ENCODE results near the gene LSMEM2.
"Not testable (repeated sequence)": the region's sequence is repeated elsewhere in the genome, so short reads cannot be mapped to it uniquely, and the experiment has no call there.

LSMEM2 gene

DNA sequence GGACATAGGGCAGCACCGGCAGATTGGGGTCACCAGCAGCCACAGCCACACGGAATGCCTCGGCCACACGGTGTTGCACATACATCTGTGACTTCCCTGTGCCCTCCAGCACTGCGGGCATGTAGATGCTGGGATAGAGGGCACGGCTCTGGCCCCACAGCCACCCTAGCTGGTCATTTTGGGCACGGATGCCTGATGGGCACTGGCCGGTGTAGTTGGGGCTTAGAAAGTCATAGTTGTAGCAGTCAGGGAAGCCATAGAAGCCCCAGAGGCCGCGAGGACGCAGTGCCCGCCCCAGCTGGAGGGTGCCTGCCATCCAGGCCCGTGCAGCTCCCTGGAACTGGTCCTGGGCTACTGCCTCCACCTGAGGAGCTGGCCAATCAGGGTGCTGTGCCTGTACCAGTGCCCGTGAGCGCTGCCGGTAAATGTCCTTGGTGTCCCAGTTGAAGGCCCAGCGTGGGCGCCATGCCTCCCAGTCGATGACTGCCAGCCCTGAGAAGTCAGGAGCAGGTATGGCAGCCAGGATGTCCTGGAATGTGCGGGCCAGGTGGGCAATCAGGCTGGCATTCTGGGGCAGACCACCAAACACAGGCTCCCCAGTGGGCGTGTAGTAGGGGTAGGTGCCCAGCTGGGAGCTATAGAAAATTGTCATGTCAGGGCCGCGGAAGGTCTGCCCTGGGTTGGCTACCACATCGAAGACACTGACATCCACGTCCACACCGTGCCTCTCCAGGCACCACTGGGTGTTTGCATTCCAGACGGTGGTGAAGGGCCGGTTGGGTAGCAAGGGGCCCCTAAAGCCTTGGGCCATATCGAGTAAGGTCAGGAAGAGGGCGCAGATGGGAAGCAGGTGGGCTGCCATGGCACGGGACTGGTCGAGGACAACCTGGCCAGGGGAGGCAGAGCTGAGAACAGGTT, 23.5 kb downstream of the LSMEM2 start:
- DNase-seq = no peak

DNA sequence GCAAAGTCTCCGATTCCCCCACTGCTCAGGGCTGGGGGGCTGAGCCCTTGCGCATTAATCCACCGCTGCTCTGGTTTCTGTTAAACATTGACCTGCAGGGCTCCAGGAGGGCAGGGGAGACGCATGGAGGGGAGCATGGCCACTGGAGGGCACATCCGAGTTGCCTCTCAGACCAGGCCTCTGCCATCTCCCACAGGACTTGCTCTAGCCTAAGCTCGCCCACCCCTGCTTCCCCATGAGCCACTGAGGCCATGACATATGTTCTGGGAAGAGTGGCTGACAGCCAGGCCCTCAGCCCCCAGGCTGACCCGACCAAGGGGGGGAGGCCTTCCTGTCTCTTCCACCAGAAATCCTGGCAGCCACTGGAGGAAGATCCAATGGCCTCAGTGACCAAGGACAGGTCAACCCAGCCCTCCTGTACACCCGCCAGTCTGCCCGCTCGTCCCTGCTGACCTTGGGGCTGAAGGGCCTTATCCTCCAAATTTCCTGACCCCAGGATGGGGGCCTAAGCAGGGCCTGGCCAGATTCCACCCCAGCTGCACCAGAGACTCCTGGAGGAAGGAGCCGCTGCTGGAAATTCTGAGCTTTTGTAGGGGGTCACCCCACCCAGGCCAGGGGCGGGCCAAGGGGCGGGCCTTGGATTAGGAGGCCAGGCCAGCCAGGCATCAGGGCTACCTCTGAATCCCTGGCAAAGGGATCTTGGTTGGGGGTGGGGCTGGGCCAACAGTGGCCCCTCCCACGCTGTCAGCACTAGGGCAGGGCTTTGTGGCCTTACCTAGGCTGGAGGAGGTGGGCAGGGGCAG, 24.3 kb downstream of the LSMEM2 start, which contains the start of gene HYAL1:
Gene HYAL1 (minus strand): TSS at position 562 of the 803 bp plus-strand sequence. CDS start 618 bp downstream, outside the sequence.
- no peak for DNase-seq

DNA sequence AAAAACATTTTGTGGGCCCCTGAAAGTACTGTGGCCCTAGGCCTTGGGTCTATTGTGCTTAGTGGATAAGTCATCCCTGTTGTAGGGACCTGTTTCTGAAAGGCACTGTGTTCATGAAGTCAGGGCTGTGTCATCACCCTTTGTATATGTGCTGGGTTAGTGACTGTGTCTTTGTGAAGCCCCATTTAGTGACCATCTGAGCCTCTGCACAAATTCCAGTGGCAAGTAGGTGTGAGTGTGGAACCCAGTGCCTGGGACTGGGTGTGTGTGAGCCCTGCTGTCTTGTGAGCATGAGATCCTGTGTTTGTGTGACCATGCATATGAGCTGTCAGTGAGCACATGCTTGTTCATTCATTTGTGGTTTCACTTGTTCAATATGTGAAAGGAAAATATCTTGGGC, 25.7 kb downstream of the LSMEM2 start:
- no peak for DNase-seq

DNA sequence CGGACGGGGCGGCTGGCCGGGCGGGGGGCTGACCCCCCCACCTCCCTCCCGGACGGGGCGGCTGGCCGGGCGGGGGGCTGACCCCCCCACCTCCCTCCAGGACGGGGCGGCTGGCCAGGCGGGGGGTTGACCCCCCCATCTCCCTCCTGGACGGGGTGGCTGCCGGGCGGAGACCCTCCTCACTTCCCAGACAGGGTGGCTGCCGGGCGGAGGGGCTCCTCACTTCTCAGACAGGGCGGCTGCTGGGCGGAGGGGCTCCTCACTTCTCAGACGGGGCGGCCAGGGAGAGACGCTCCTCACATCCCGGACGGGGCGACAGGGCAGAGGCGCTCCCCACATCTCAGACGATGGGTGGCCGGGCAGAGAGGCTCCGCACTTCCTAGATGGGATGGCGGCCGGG, 33.2 kb downstream of the LSMEM2 start:
- DNase-seq = not testable (repeated sequence)

DNA sequence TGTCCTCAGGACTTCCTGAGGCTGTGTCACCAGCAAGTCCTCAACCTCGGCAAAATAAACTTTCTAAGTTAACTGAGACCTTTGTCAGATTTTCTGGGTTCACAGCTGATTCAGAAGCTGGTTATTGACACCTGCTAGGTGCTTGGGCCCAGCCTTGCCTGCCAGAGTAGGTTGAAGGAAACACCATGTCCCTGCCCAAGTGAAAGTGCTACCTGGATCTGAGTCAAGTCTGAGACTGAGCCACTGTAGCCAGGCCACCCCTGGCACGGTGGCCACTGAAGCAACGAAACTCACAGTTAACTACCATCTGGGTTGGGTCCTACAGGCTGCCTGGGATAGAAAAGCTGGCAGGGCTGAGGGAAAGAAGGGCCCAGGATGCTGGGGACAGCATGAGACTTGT, 35.5 kb downstream of the LSMEM2 start:
- peak; percentile 42 for DNase-seq

DNA sequence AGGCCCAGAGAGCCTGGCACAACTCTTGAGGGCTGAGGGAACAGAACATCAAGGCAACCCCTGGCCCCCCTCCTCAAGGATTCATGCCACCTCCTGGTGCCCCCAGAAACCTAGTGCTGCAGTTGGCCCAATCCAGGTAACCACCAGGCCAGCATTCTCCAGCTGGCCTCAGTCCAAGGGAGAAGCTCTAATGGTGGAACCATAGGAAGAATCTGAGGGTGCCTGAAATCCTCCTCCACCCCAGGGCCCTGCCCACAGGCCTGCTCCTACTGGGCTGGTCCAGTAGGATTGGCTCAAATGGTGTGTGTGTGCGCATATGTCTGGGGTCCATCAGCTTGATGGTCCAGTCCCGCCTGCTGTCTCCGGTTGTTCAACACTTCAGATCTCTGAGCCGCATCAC, 35.9 kb downstream of the LSMEM2 start:
- DNase-seq = no peak

DNA sequence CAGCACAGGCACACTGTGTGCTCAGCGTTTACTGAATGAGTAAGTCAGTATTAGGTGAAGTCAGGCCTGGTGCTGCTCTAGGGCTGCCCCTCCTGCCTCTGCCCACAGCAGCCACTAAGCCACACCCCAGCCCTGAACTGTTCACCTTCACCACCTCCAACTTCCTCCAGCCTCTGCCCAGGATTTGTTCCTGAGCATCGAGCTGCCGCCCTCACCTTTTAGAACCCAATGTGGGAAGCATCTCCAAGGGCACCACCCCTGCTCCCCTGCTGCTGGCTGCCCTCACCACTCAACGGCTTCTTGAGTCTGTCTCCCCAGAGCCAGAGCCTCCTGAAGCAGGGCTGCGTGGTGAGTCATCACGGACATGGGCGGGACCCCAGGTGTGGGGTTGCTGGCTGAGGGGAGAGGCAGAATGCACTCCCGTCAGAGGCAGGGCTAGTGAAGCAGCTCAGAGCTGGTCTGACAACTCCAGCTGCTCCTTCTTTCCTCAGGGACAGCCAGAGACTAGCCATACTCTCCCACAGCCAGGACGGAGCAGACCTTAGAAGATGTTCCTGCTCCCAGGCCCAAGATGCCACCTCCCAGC, 37.9 kb downstream of the LSMEM2 start:
- no peak for DNase-seq

DNA sequence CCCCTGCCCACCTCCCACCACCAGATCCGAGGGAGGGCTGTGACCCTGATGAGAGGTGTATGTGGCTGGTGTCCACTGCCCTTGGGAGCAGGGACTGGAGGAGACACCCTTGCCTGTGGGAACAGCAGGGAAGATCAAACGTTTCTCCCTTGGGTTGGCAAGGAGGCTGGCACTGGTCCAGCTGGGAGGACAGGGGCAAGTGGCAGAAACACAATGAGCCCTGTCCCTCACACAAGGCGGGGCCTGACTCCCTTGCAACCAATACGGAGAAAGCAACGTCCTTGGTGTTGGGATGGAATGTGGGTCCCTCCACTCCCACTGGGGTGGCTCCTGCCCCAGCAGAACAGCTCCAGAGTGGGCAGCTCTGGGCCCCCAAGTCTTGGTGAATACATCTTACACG, 38.4 kb downstream of the LSMEM2 start:
- DNase-seq = no peak

DNA sequence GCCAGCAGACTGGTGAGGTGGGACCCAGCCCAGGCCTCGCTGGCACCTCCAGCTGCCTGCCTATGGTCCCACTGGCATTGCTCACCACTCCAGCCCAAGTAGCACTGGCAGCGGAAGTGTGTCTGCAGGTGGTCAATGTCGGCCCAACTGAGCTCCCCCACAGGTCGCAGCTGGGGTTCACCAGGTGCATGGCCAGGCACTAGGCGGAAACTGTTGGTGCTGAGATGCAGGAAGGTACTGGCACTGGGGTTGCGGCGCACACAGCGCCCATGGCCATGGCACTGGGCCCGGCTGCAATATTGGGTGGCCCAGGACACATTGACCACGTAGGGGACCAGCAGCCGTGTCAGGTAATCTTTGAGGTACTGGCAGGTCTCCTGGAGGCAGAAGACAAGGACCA, 39.3 kb downstream of the LSMEM2 start:
- no peak for DNase-seq

DNA sequence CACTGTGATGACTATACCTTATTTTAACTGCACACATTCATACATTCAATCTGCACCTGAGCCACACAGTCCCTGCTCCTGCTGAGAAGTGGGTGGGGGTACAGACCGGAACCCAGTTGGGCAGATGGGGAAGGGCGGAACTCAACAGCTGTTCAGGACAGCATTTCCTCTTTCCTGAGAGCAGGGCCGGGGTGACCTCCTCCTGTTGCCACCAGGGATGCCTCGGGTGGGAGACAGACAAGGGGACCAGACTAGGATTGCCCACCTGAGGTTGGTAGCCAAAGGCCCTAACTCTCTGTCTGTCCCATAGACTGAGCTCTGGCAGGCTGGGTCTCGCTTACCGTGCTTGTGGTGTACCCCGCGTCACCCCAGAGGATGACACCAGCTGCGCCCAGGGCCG, 39.7 kb downstream of the LSMEM2 start:
- no peak for DNase-seq

DNA sequence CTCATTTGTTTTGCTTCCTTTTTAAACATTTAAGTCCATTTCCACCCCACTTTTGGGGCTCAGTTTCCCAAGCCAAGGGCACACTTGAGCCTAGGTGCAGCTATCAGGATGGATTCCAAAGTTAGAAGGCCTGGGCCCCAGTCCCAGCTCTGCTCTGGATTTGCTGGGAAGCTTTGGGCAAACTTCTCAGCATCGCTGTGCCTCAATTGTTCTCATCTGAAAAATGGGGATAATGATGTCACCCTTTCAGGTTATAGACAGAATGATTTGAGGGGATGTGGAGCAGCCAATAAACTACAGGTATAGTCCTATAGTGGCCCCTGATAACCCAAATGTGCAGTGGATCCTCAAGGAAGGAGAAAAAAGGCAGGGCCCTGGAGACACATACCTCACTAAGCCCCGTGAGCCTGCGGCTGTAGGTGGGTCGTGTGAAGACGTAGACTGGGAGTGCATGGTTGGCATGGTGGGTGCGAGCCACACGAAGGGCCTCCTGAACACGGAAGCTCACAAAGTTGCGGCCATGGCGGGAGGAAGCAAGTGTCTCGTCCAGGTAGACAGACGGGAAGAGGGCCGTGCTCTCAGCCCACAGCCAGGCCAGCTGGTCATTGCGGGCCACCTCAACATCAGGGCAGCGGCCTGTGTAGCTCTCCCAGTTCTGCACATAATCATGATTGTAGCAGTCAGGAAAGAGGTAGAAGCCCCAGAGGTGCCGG, 40.5 kb downstream of the LSMEM2 start:
- DNase-seq = no peak

DNA sequence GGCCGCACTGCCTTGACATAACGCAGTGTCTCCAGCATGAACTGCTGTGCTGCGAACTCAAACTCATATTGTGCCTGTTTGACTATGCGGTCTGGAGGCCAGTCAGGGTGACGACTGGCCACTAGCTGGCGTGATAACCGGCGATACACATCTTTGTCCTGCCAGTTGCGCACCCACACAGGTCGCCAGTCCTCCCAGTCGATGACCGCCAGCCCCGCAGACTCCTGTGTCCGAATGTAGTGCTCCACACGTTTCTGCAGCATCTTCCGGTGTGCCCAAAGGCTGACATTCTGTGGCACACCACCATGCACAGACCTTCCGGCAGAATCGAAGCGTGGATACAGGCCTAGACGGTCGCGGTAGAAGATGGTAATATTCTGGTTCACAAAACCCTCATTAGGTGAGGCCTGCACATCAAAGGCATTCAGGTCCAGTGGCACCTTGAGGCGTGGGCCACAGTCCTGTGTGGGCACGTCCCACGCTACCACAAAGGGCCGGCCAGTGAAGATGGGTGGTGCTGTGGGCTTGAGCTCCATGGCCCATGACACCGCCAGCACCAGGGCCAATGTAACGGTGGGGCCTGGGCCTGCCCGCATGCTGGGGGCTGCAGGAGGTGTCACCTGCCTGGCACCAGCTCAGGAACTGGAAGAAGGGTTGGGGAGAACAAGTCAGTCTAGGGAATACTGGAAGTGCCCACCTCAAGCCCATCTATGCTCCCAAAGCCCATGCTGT, 41.2 kb downstream of the LSMEM2 start:
- no peak for DNase-seq

DNA sequence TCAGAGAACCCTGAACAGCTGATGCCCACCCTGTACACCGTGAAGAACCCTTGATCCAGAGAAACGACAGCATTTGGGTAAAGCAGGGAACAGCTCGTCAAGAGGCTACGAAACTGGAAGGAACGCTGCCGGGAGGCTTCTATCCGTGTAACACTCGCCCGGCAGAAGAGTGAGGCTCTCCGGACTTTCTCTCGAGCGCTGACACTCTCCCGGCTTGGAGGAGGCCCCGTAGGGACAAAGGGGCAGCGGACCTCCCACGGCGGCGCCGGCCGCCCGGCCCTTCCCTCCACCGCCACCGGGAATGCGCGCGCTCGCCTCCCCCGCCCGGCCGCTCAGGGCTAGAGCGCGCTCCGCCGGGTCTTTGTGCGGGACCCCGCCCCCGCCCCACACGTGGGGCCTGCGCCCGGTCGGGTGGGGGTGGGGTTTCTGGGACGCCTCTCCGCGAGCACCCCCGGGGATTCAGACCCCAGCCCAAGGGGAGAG, 42.0 kb downstream of the LSMEM2 start:
- peak; percentile 84 for DNase-seq

DNA sequence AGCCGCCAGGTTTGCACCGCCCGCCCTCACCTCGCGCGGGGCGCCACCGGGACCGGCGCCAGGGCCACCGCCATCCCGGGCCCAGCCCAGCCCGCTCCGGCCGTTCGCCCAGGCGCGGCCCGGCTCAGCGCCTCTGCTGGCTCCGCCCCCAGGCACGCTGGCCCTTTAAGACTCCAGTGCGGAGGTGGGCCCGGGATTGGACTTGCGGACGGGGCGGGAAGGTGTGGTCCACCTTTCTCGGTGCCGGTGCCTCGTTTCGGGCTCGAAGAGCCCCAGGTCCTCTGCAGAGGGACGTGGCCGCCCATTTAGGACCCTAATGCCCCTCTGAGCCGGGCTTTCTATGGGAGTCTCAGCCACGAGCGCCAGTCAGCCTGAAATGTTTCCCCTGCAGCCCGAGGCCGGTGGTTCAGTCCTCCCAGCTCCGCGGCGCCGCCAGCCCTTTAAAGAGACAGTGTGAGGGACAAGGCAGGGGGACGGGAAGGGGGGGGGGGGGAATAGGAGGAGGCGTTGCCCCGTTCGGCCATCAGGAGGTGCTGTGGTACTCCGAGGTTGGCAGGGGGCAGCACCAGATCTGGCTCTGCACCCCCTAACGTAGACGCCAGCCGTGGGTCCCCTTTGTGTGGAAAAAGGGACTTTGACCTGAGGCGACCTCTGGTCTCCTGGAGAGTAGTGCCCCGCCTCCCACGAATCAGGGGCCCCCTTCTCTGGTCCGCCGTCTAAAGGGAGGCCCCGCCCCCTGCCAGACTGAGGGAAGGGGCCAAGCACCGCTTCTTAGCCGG, 42.6 kb downstream of the LSMEM2 start:
- peak; percentile 92 for DNase-seq

DNA sequence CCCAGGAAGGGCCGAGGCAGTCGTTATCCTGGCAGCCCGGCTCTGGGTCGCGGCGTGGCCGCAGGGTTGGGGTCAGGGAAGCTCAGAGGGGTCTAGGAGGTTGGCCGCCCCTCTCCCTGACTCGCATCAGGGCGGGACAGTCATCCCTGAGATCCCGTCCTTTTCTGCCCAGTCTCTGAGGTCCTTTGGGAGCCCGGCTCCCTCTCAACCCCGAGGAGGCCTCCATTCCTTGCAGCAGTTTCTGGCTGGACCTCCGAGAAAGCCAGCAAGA, 43.2 kb downstream of the LSMEM2 start:
- DNase-seq = no peak

DNA sequence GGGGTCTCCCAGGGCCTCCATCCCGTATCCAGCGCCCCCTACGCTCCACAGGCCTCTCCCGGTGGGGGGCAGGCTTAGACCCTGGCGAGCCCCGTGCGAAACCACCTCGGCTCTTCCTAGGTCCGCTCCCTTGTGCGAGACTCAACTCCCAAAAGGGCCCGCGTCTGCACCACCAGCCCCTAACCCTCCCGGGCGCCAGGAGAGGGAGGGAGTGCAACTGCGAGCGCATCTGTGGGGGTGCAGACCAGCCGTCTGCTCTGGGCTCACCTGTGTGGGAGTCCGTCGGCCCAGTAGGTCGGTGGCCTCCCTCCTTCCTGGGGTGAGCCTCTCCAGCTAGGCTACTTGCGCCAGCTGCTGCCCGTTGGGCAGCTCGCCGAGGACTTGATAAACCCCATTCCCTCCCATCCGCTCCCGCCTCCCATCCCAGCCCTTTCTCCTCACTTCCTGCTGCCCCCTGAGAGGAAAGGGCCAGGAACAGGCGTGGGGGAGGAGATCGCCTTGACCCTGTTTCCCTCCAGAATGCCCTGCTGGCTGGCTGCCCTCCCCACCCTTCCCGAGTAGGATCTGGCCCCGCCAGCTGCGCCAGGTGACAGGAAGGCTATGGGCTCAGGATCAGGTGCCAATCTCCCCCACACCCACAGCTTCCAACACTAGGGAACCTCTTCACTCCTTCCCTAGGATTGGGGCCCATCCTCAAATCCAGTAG, 43.7 kb downstream of the LSMEM2 start, which contains the start of gene HYAL2:
Gene HYAL2 (minus strand): TSS at position 360 of the 706 bp plus-strand sequence. CDS start 2,256 bp downstream, outside the sequence.
- DNase-seq = no peak

DNA sequence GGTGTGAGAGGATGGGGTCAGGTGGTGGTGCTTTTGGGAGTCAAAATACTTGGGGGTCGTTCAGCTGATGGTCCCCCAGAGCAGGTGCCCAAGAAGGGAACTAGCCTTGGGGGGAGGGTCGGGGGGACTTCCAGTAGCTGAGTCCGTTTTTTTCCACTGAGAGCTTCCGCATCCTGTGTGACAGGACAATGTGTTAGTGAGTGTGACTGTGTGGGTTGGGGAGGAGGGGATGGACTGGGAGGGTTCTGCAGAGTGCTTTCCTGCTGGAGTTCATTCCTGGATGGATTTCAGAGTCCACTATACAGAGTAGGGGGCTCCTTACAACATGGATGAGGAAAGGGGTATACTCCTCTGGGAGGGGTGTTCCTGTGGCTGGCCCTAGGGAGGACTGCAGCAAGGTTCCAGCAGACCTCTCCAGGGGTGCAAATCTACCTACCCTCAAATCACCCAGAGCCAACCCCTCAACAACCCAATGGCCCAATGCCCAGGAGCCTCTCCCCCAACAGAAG, 44.3 kb downstream of the LSMEM2 start:
- no peak for DNase-seq

DNA sequence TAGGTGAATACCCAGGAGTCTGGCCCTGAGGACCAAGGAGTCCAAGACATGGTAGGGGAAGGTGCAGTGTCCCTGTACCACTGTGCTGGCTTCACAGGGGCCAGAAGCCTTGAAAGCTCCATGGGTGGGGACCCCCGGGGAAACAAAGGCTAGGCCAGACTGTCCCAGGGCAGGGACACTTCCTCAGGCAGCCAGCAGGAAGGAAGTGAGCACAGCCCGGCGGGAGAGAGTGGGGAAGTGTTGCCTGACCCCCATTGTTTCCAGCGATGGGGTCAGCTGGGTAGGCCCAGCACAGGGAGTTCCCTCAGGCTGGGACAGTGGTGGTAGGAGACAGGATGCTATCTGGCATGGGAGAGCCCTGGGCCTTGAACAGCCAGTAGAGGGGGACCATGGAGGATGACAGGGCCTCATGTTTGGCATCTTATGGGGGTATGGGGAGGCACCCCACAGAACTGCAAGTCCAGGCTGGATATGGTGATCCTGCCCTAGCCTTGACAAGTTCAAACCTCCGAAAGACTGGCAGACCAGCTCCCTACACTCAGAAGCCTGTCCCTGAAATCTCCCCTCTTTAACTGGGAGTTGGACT, 44.8 kb downstream of the LSMEM2 start:
- DNase-seq = no peak

DNA sequence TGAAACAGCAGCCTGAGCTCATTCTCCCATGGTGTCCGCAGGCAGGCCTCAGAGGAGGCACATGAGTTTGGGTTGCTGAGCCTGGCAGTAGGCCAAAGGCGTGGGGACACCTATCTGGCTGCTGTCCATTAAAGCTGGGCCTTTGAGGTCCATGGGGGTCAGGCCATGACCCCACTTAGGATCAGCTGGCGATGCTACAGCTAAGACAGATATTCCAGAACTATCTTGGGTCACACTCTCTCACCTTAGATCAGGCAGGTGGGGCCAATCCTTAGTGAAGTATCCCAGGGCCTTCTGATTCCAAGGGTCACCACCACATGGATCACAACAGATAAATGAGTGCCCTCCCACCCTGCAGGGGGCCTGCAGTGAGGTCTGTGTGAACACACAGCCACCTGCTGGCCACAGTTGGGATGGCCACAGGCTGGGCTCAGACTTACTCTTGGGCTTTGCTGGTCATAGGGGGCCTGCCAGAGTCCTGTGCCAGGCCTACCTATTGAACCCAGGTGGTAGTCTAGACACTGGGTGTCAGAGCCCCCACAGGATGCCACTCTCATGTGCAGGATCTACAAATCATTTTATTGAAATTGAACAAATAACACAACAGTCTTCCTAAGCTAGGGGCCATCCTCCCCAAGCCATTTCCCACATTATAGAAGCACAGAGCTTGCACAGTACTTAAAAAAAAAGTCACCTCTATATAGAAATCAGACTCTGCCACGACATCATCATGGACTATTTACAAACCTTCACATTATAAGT, 45.6 kb downstream of the LSMEM2 start:
- peak; percentile 72 for DNase-seq
